Neural progenitor cell (in vitro differentiated cells): ENCODE data around the gene LARGE1. TPM values are rescaled to one million over a fixed set of nuclear protein-coding genes. Genes with fewer than 3 reads are reported as not detected.

ENCODE experiments used
- DNase-seq: peaks from one replicate; pipeline ENCODE4 v3.0.0-alpha.2; 2016; ENCODE audit warnings: low spot score
- H2AFZ ChIP-seq: fragments of 200-600 bp; sonication (generic); replicated peaks from 2 replicates; pipeline ENCODE4 v1.6.1; 2016; ENCODE audit warnings: antibody characterized with exemption
- H3F3A ChIP-seq: fragments of 200-600 bp; sonication (generic); 2 replicates; pipeline ENCODE4 v1.6.1; 2016; ENCODE audit warnings: antibody characterized with exemption, low read depth
- H3K27ac ChIP-seq: fragments of 200-600 bp; sonication (generic); 2 replicates; pipeline ENCODE4 v1.5.1; 2016; ENCODE audit warnings: mild to moderate bottlenecking
- H3K27me3 ChIP-seq: fragments of 200-600 bp; sonication (generic); 2 replicates; pipeline ENCODE4 v1.6.1; 2016; ENCODE audit warnings: mild to moderate bottlenecking, moderate library complexity
- H3K36me3 ChIP-seq: fragments of 200-600 bp; sonication (generic); 2 replicates; pipeline ENCODE4 v1.5.1; 2016
- H3K4me1 ChIP-seq: fragments of 200-600 bp; sonication (generic); 2 replicates; pipeline ENCODE4 v1.6.1; 2016; ENCODE audit warnings: mixed run types
- H3K4me2 ChIP-seq: fragments of 200-600 bp; sonication (generic); 2 replicates; pipeline ENCODE4 v1.6.1; 2016
- H3K4me3 ChIP-seq: fragments of 200-600 bp; sonication (generic); 2 replicates; pipeline ENCODE4 v1.5.1; 2016
- H3K79me2 ChIP-seq: fragments of 200-600 bp; sonication (generic); 2 replicates; pipeline ENCODE4 v1.6.1; 2016; ENCODE audit warnings: low read depth
- H3K9ac ChIP-seq: fragments of 200-600 bp; sonication (generic); 2 replicates; pipeline ENCODE4 v1.6.1; 2016
- H3K9me3 ChIP-seq: fragments of 200-600 bp; sonication (generic); 2 replicates; pipeline ENCODE4 v1.5.1; 2016; ENCODE audit warnings: low read depth
- H4K20me1 ChIP-seq: fragments of 200-600 bp; sonication (generic); 2 replicates; pipeline ENCODE4 v1.6.1; 2016; ENCODE audit warnings: low read depth
- H3K27ac Mint-ChIP-seq: 3 replicates; pipeline ENCODE4 v1.8.0; 2021; ENCODE audit warnings: mixed read lengths
- H3K27me3 Mint-ChIP-seq: 2 replicates; pipeline ENCODE4 v1.8.0; 2022; ENCODE audit warnings: low read depth, mild to moderate bottlenecking, inconsistent platforms, moderate library complexity, mixed read lengths; ENCODE audit not compliant: insufficient read depth
- H3K36me3 Mint-ChIP-seq: 3 replicates; pipeline ENCODE4 v1.8.0; 2021; ENCODE audit warnings: mixed read lengths
- H3K4me1 Mint-ChIP-seq: 3 replicates; pipeline ENCODE4 v1.8.0; 2021; ENCODE audit warnings: mixed read lengths
- H3K4me3 Mint-ChIP-seq: 3 replicates; pipeline ENCODE4 v1.8.0; 2021; ENCODE audit warnings: mild to moderate bottlenecking, moderate library complexity, mixed read lengths
- H3K9me3 Mint-ChIP-seq: 3 replicates; pipeline ENCODE4 v1.8.0; 2020; ENCODE audit warnings: mixed read lengths
- CTCF ChIP-seq: fragments of 200-600 bp; sonication (generic); IDR thresholded peaks from 2 replicates; pipeline ENCODE4 v1.5.1; 2017; ENCODE audit warnings: antibody characterized with exemption, mild to moderate bottlenecking
- EZH2 ChIP-seq: fragments of 200-600 bp; sonication (generic); IDR thresholded peaks from 2 replicates; pipeline ENCODE4 v1.6.1; 2017; ENCODE audit warnings: antibody characterized with exemption, mild to moderate bottlenecking, moderate library complexity
- EZH2phosphoT487 ChIP-seq: fragments of 200-600 bp; sonication (generic); IDR thresholded peaks from 2 replicates; pipeline ENCODE4 v1.6.1; 2017; ENCODE audit warnings: antibody characterized with exemption
- total RNA-seq: library from RNA; depleted of rRNA; stranded (reverse); fragments of >200 nt; gene quantifications from 2 replicates; pipeline ENCODE4 v1.2.3, GENCODE V29; 2015; ENCODE audit warnings: low replicate concordance

LARGE1 gene
- total RNA-seq, 1 donor from 2014 or later = 24.9 TPM

- Mint-ChIP-seq H3K4me1 (no peaks in the 10 kb centered on the region), H3K4me3 (no peak overlapping the region), H3K9me3 (no peaks in the 10 kb centered on the region), H3K27me3 (no peaks in the 10 kb centered on the region), H3K27ac (no peak overlapping the region), H3K36me3 (peaks cover 17% of the 10 kb centered on the region)
- Histone ChIP-seq H3K27me3 (no peaks in the 10 kb centered on the region), H3K4me1 (no peaks in the 10 kb centered on the region), H3K9ac (no peak overlapping the region), H3K4me2 (no peak overlapping the region), H2AFZ (no peak overlapping the region), H3F3A (no peaks in the 10 kb centered on the region), H4K20me1 (no peaks in the 10 kb centered on the region), H3K79me2 (no peaks in the 10 kb centered on the region), H3K4me3 (no peak overlapping the region), H3K36me3 (no peaks in the 10 kb centered on the region), H3K9me3 (no peaks in the 10 kb centered on the region), H3K27ac (no peak overlapping the region)
- TF ChIP-seq CTCF = no peak
- TF ChIP-seq EZH2 = no peak
- no peak for TF ChIP-seq EZH2phosphoT487
- DNase-seq = no peak
Measured at GRCh38 chr22:33357981-33358399, 562.3 kb downstream of the LARGE1 start.

DNA sequence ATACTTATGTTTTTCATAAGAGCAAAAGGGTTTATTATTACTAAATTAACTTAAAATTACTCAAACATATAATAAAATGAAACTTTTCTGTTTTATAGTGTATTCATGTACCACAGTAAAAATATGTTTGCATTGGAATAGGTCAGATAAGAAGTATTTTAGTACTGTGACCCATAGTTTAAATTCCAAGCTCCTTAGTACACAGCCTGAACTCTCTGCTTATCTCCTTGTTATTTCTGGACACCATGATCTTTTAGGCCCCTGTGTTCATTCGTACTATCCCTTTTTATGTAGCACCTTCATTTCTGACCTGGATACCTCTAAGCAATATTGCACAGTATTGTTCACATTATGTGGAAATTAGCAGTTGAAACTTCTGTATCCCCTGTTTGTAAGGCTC is 565.3 kb downstream of the LARGE1 start:
- Histone ChIP-seq H3K27ac (no peak overlapping the region), H2AFZ (no peak overlapping the region)
- H3K9me3 Mint-ChIP-seq = peaks cover 2% of the 10 kb centered on the region

DNA sequence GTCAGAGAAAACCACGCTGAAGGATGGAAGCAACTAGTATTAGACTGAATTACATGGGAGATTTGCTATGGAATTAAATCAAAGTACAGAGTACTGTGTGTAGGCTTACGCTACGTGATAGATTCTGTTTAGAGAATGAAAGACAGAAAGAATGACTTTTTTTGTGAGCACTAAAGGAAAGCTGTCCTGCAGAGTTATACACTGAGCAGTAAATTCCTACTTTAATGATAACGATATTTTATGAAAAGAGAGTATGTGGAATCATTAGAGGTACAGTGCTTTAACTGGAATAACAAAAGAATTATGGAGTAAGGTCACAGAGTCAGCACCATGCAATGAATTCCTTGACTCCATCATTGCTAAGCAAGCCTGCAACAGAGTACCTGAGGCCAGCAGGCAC is 566.8 kb downstream of the LARGE1 start:
- Mint-ChIP-seq H3K4me3 (no peak overlapping the region), H3K4me1 (peaks cover 8% of the 10 kb centered on the region), H3K9me3 (peaks cover 9% of the 10 kb centered on the region), H3K36me3 (peaks cover 31% of the 10 kb centered on the region), H3K27me3 (no peaks in the 10 kb centered on the region), H3K27ac (no peak overlapping the region)
- H3K9me3 ChIP-seq = no peaks in the 10 kb centered on the region
- H3K4me2 ChIP-seq = no peak overlapping the region
- DNase-seq = no peak
- TF ChIP-seq CTCF (no peak), EZH2phosphoT487 (no peak), EZH2 (no peak)
- no peak overlapping the region for H2AFZ ChIP-seq
- H3K36me3 ChIP-seq = no peaks in the 10 kb centered on the region
- H3K27me3 ChIP-seq = no peaks in the 10 kb centered on the region
- no peaks in the 10 kb centered on the region for H4K20me1 ChIP-seq
- H3K4me1 ChIP-seq = no peaks in the 10 kb centered on the region
- H3K4me3 ChIP-seq = no peak overlapping the region
- no peak overlapping the region for H3K27ac ChIP-seq
- no peak overlapping the region for H3K9ac ChIP-seq
- H3K79me2 ChIP-seq = no peaks in the 10 kb centered on the region
- no peaks in the 10 kb centered on the region for H3F3A ChIP-seq

More for the DNA sequence above, 565.3 kb downstream of the LARGE1 start:
- Mint-ChIP-seq H3K36me3 (peaks cover 21% of the 10 kb centered on the region), H3K27me3 (no peaks in the 10 kb centered on the region), H3K27ac (no peak overlapping the region), H3K4me1 (peaks cover 8% of the 10 kb centered on the region), H3K4me3 (no peak overlapping the region)
- Histone ChIP-seq H3F3A (no peaks in the 10 kb centered on the region), H3K4me1 (no peaks in the 10 kb centered on the region), H4K20me1 (no peaks in the 10 kb centered on the region), H3K9ac (no peak overlapping the region), H3K4me3 (no peak overlapping the region), H3K9me3 (no peaks in the 10 kb centered on the region), H3K79me2 (no peaks in the 10 kb centered on the region), H3K36me3 (no peaks in the 10 kb centered on the region), H3K27me3 (no peaks in the 10 kb centered on the region), H3K4me2 (no peak overlapping the region)
- TF ChIP-seq EZH2 (no peak), CTCF (no peak), EZH2phosphoT487 (no peak)
- DNase-seq = no peak
